Measurements from ENCODE around the gene MIPEP.
A peak's percentile ranks its signal among the peaks of the same experiment; 100 is the strongest.
"Not testable (repeated sequence)": the region's sequence is repeated elsewhere in the genome, so short reads cannot be mapped to it uniquely, and the experiment has no call there.

MIPEP gene

DNA sequence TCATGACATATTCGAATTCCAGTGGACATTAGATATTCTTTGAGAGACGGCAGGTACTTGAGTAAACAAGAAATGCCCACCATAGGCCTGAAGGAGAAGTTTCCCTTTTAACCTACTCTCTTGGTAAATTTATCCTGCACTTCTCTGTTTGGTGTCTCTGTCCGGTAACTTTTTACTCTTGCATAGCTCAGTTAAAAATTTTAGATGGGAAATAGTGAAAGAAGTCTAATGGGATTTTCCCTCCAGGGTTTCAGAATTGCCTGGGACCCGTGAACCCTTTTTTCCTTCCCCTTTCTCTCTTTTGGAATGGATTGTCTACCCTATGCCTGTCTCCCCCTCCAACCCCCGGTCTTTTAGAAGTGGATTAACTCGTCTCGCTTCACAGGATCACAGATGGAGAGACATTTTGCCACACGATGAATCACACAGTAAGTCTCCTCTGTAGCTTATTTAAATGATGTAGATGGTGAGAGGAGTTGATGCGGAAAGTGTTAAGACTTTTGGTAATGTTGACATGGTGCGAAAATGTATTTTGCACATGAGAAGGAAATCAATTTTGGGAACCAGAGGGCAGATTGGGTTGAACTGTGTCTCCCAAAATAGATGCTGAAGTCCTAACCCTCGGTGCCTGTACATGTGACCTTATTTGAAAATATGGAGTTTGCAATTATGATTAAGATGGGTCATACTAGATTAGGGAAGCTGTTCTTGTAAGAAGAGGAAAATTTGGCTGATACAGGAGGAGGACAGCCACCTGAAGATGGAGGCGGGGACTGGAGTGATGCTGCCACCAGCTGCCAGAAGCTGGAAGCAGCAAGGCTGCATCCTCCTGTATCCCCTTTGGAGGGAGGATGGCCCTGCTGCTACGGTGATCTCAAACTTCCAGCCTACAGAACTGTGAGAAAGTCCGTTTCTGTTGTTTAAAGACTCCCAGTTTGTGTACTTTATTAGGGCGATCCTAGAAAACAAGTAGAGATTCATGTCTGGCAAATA lies 711 bp upstream of the MIPEP start:
- peak; percentile 14 for DNase-seq (ENCODE audit: low spot score)

DNA sequence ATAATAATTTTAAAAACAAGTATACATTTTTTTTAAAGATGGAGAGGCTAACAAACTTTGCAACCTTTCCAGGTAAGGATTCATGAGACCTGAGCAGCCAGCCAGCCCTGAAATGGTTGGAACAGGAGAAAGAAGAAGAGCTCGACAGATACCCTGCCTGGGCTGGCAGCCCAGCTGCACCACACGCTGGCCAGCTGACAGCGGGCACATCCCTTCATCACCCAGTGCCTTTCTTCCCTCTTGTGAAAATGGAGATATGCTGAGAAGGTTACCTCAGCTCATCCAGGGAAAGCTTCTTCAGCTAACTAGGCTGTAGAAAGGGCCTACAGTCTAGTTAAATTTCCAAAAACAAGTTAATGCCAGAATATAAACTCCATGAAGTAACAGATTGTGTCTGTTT lies 4.8 kb downstream of the MIPEP start:
- not testable (repeated sequence) for DNase-seq (ENCODE audit: low spot score)

DNA sequence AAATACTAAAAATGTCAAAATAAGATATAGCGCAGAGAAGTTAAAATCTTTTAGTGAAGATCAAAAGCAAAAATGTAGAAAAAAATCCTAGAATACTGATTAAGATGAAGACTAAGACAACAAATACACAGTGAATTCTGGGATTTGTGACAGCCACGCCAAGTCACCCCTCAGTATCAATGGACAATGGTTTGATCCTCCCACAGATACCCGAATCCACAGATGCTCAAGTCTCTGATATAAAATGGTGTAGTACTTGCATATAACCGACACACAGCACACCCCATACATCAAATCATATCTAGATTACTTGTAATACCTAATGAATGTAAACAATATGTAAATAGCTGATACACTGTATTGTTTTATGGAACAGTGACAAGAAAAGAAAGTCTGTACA lies 5.9 kb downstream of the MIPEP start:
- DNase-seq (ENCODE audit: low spot score), result no peak

DNA sequence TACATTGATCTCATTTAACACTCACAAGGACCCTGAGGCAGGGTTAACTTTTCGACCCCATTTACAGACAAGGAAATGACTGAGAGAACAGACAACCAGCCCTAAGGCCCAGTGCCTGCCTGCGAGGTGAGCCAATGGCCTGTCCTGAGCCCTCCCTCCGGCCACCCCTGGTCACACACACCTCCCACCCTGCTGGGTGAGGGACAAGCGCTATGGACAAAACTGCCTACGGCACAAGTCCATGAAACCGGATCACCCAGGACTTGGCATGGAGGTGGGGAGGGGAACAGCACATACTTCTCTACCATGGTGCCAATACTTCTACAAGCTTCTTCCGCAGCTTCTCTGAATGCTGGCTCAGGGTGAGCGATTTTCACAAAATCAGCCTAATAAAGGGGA lies 7.8 kb downstream of the MIPEP start:
- DNase-seq (ENCODE audit: low spot score), result not testable (repeated sequence)

DNA sequence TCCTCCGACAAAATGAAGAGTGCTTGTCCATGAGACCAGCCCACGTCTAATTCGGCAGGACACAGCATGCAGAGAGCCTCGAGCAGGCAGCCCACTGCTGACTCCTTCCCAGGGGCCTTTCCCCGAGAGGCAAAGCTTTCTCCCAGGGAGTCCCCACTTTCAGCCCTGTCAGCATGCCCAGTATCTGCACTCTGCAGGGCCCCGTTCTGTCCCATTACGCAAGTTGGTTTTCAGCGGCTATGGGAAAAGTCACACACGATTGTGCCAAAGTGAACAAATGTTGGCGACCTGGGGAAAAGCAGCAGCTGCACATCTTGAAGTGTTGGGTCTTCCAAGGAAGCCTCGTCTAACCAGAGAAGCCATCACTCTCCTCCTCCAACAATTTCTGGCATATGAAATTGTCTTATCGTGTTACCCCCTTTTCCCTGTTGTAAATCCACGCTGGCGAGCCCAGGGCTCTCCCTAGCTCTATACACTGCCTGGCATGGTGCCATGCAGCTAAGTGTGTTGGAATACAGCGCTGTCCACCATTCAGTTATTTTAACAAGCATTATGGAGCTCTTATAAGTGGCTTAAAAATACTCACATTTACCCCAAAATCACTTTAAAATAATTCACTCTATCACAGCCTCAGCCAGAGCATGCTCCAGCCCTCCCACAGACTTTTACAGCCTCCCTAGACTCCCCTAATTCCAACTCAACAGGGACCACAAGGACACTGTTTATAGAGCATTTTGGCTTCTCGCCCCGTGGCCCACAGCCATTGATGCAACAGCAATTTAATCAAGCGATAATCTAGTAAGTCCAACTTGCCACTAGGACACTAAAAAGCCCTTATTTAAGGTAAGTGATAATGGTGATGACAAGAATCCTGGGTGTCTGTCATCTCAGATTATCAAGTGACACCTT lies 8.5 kb downstream of the MIPEP start:
- DNase-seq (ENCODE audit: low spot score), result not testable (repeated sequence)

DNA sequence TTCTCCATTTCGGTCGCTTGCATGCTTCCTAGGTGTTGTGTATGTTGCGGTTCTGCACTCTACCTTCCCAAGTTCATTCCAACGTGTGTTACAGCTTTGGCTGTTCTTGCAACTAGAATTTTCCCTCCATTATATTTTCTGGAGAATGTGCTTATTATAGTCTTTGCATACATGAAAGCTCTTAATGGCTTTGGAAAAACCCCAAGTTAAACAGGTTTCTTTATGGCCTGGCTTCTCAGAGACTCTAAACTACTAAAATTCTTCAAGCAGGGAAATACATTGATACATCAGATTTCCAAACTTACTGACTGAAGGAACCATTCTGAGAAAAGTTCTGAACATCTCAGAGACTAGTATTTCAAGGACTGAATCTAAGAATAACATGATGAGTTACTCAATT lies 11.9 kb downstream of the MIPEP start:
- DNase-seq (ENCODE audit: low spot score), result no peak

DNA sequence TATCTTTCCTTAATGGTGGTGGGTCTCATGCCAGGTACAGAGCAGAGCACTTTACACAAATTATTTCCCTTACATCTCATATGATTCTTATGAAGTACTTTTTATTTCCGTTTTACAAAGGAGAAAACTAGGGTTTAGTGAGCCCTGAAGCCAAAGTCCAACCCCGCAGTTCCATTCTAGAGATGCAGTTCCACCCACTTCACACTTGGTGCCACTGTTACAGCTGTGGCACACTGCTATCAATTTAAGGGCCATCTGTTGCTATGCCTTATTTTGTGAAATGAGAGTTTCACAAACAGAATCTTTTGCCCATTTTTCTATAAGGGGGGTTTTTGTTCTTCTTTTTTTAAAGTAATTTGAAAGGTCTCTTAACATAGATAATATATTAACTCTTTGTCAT lies 12.9 kb downstream of the MIPEP start:
- DNase-seq (ENCODE audit: low spot score), result peak; percentile 35

DNA sequence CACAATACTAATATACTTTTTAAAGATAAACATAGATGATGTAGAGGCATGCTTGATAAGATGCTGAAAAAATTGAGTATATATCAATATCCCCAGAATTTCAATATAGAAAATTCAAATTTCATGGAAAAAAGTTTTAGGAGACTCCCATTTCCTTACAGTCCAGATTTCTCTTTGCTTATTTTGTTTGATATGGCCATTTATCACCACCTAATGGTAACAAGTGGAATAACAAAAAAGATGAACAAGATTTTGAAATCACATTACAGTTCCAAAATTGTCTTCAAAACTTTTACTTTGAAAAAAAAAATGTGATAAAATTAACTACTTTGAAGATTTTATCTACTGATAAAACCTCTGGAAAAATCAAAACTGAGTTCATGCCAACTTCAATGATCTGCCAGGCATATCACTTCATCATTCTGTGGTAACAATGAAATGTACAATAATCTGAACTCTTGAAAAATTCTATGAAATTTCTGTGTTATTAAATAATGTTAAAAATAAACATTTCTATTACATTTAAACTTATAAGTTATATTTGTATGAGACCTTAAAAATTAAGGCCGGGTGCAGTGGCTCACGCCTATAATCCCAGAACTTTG lies 17.5 kb downstream of the MIPEP start:
- DNase-seq (ENCODE audit: low spot score), result peak; percentile 69

DNA sequence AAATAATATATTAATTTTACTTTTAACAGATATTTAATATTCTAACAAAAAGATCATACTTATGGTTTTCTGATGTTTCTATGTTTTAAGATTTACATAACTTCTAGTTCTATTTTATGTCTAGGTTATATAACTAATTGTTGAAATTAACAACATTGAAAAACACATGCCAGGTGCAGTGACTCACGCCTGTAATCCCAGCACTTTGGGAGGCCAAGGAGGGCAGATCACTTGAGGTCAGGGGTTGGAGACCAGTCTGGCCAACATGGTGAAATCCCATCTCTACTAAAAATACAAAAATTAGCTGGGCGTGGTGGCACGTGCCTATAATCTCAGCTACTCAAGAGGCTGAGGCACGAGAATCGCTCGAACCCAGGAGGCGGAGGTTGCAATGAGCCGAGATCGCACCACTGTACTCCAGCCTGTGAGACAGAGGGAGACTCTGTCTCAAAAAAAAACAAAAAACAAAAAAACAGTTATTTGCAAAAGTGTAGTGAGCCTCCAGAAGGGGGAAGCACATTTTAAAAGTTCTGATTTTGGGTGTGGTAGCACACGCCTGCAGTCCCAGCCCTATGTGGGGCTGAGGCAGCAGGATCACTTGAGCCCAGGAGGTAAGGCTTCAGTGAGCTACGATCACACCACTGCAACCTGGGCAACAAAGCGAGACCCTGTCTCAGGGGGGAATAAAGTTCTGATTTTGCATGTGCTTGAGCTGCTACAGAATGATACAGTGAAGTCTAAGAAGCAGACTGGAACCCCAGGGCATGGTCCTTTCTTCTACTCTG lies 18.7 kb downstream of the MIPEP start:
- no peak for DNase-seq (ENCODE audit: low spot score)

DNA sequence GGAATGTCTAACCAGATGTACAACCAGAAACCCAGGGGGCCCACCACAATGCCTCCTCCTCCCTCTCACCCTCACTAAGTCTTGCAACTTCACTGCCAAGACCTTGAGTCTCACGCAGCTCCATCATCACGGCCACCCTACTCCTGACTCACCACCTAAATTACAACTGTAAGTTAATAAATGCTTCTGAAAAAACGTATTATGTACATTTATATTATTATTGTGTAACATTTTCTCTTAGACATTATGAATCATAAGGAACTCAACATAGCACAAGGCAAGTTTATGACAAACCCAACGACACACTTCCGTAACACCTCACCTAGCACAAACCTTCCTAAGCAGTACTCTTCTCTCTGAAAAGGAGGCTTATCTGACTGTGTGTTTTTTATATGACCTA lies 20.7 kb downstream of the MIPEP start:
- DNase-seq (ENCODE audit: low spot score), result no peak

DNA sequence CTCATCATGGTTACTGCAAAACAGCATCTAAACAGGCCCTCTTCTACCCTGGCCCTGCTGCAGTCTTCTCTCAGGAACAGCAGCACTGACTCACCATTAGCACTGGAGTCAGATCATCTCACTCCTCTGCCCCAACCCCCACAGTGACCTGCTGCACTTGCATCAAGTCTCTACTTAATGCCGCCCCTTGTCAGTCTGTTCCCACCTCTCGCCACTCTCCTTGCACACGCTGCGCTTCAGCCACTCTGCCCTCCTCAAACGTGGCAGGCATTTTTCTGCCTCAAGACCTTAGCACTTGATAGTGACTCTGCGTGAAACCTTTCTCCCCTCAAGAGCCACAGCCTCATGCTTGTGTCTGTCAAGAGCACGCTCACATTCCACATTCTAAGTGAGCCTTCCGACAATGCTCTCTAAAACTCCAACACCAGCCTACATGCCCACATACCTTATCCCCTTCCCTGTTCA lies 22.1 kb downstream of the MIPEP start:
- DNase-seq (ENCODE audit: low spot score), result peak; percentile 49

DNA sequence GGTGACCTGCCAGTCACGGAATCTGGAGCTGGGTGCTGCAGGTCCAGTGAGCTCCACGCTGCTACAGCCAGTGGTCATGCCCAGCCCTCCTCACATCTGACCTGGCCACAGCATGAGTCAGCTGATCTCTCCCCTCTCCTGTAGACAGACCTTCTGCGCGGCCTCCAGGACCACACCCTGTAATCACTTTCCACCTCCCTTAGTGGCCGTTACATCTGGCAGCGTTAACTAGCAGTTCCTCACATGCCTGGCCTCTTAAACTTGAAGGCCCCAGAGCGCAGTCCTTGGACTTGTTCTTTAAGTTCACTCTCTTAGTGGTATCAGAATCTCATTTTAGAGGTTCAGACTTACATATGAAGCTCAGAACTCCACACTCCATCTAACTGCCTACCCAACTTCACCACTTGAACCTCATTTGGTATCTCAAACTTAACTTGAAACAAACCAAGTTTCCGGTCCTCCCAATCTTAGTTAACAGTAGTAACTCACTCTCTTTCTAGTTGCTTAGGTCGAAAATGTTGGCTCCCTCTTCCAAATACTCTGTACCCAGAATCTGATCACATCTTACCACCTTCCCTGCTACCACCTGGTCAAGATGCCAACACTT lies 22.7 kb downstream of the MIPEP start:
- no peak for DNase-seq (ENCODE audit: low spot score)

DNA sequence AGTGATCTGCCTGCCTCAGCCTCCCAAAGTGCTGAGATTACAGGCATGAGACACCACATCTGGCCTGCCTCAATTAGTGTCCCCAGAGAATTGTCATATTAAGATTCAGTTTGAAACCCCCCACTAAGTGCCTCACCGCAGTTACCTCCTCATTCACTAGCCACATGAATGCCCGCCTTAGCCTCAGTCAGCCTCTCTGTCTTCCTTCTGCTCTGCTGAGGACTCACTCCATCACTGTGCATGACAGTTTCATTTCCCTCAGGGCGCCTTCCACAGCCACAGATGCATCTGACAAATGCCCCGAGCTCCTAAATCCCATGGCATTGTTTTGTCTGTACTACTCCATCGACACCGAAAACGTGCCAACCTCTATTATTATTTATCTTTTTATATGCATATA lies 23.3 kb downstream of the MIPEP start:
- DNase-seq (ENCODE audit: low spot score), result no peak

DNA sequence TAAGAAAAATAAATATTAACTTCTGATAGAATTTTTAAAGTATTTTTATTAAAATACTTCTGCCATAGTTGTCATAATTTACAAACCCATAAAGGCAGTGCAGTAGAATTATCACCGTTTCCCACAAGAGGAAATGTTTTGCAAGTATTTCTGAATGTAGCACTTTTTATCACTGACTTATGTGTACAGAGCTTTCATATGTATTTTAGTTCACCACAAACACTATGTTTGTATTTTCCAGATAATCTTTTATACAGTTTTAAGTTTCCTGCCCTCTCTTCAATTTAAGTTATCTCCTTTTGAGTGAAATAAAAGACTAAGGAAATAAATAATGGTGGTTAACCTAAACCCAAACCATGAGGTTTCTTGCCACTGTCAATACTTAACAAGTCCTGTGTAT lies 24.2 kb downstream of the MIPEP start:
- no peak for DNase-seq (ENCODE audit: low spot score)

DNA sequence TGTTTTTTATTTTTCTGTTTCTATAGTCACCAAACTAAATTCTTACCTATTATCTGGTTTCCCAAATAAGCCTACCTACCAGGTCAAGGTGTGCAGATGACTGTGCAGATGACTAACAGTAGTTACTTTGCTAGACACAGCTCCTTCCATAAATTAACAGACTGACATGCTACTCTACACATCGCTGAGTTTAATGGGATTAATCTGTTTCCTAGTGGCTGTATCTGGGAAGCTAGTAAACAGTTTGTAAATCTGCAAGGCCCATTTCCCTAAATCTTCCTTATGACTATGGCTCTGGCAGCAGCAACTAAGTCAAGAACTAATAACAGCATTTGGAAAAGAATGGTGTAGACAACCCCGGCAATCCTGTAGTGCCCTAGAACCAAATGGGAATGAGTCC lies 27.9 kb downstream of the MIPEP start:
- no peak for DNase-seq (ENCODE audit: low spot score)

DNA sequence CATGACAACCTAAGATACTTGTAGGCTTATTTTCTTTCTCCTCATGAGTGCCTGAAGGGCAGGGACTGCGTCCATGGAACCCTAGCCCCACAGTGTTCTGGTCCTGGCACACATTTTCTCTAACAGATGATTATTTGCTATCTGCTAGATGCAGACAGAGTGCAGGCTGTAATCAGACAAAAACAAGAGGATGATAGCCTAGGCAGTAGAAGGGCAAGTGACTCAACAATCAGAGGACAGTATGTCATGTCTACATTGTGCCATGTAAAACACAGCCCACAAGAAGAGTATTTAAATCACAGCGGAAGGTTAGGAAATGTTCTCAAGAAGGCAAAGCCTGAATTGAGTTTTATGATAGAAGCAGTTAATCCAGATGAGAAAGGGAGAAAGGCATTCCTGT lies 29.3 kb downstream of the MIPEP start:
- DNase-seq (ENCODE audit: low spot score), result no peak

DNA sequence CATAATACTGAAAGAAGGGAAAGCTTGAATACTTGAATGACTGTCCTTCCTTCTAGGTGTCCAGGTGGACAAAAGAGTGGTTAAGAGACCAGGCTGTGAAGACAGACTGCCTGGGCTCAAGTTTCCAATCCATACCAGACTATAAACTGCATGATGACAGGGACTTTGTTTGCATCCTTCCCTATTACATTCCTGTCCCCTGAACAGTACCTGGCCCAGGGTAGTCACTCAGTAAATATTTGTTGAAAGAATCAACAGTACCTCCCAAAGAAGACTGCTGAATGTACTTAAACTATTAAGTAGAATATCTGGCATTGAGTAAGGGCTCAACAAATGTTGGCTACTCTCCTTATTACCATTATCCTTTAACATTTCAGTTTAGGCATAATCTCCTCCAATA lies 29.7 kb downstream of the MIPEP start:
- DNase-seq (ENCODE audit: low spot score), result no peak

DNA sequence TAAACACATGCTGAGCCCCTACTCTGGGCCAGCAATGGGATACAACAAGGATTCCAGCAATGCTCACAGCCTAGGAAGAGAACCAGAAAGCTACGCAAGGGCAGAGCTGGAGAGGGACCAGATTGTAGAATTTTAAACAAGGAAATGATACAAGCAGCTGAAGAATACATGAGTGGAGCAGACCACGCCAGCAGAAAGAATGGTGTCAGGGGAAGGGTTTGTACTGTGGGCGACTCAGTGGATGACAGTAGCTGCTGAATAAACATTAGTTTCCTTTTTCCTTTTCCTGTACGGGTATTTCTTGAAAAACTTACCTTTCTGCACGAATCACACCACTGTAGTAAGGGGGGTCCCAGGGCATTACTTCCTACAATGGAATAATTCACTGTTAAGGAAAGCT lies 30.7 kb downstream of the MIPEP start:
- no peak for DNase-seq (ENCODE audit: low spot score)

DNA sequence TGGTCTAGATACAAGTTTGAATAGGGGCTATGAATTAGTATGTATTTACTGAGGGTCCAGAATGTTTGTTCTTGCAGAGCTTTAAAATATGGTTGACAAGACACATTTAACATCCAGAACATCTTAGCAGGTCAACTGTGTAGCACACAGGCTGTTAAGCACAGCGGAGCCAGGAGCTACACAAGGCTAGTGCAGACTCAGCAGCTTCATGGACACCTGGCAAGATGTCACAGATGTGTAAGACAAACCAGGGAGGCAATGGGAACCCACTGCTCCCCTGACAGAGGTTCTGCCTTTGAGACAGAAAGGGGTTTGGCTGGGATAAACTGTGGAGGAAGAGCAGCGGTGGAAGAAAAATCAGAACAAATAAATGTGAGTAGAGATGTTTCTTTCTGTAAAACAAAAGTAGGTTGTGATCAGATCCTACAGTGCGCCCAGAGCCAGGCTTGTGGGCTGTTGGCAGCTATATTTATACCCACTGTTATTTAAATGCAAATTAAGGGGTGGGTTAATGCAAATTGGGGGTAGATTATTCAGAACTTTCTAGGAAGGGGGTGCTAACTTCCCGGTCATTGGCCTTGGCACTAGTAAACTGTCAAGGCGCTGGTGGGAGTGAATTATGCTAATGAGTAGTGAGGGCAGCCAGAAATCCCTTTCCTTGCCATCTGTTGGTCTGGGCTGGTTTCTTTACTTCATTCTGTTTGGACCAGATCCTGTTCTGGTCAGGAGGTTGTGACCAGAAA lies 33.0 kb downstream of the MIPEP start:
- DNase-seq (ENCODE audit: low spot score), result no peak

DNA sequence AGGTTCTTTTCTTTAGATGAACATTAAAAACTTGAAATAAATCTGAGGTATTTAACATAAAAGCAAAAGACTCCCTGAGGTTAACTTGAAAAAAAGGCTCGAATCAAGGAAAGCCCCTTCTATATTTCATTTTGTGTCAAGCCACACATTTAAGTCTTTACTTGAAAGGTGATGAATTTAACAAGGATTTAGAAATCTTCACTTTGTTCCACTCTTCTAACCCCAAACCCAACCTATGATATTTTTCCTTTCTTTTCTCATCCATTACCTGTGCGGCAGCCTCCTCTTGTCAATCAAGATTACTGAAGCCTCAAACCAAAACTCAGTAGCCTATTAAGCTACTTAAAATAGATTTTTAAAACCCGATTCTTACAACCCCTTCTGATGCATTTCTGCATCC lies 33.8 kb downstream of the MIPEP start:
- DNase-seq (ENCODE audit: low spot score), result no peak
